Body of pancreas (tissue), 4 donors: ENCODE results near the gene SFTPB.

Experiments
- CTCF ChIP-seq, 7 experiments: fragments of 450-650 bp in 4 of 7; fragments of 200-600 bp in 3 of 7; sonication (generic) in 3 of 7; IDR thresholded peaks; one replicate each; pipeline ENCODE4 v1.5.1; 2016 to 2019; ENCODE audit warnings: antibody characterized with exemption in 7 of 7
- POLR2A ChIP-seq, 3 donors: fragments of 450-650 bp; IDR thresholded peaks; one replicate each; pipeline ENCODE4 v1.6.1; 2016; ENCODE audit warnings: antibody characterized with exemption in 3 of 3, mild to moderate bottlenecking in 2 of 3

GRCh38 chr2:85635011-85635410, 33.0 kb downstream of the SFTPB start:
- TF ChIP-seq CTCF (IDR thresholded peaks at IDR 0.05) (no peak), POLR2A (IDR thresholded peaks at IDR 0.05) (no peak)
